Lung microvascular endothelial cell (primary cell): Measurements from ENCODE around the gene CDK13. TPM values are rescaled to one million over a fixed set of nuclear protein-coding genes. Genes with fewer than 3 reads are reported as not detected.

ENCODE experiments used
- DNase-seq, 2 donors: peaks; one replicate each; pipeline versions ENCODE4 v3.0.0 to v3.0.0-alpha.2; 2010; ENCODE audit warnings: low read depth in 2 of 2
- total RNA-seq: library from RNA; depleted of rRNA; stranded (reverse); fragments of >200 nt; gene quantifications from 2 replicates; pipeline ENCODE4 v1.2.1, GENCODE V29; 2014

The CDK13 gene
- total RNA-seq, 1 donor from 2014 or later: 39.5 TPM

DNA sequence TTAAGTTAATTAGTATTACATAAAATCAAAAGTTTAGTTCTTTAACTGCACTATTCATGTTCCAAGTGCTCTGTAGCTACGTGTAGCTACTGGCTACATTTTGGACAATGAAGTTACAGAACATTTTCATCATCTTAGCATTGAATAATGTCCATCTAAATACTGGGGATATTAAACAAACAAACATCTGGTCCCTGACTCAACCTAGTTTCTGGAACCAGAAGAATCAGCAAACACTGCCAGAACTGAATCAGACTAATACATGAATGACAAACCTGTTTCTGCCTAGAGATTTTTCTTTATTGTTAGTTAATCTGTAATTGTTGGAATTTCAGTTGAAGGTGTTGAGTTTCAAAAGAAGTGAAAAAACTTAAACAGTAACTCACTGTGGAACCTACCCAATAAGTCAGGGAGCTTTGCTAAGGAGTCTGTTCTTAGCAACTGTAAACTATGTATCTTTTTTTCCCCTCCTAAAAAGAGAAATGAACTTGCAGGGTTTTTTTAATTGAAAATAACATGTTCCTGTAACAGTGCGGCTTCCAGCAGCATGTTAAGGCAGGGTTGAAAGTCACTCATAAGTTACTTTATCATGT, 58.3 kb downstream of the CDK13 start:
- peak in 1 of 2 donors; percentile 52 for DNase-seq

DNA sequence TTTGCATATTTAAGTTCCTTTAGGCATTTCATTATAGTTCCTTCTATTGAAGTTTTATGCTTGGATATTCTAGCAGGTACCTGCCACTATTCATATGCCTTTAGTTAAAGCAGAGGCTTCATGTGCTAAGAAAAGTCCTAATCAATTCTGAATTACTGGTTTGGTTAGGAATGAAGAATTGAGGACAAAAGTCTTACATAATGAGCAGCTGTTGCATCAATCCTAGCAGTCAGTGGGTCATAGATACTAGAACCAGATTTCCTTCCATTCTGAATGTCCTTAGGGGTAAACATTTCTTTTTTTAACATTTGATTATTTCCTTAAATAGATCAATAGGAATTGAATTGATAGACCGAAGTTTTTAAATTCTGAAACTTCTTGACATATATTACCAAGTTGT, 59.2 kb downstream of the CDK13 start:
- DNase-seq: no peak

DNA sequence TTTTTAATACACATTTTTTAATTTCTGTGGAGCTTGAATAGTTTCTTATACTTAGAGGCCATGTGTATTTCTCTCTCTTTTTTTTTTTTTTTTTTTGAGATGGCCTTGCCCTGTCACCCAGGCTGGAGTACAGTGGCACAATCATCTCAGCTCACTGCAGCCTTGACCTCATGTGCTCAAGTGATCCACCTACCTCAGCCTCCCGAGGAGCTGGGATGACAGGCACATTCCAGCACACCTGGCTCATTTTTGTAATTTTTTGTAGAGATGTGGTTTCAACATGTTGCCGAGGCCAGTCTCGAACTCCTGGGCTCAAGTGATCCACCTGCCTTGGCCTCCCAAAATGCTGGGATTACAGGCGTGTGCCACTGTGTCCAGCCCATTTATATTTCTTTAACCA, 64.3 kb downstream of the CDK13 start:
- DNase-seq: no peak

DNA sequence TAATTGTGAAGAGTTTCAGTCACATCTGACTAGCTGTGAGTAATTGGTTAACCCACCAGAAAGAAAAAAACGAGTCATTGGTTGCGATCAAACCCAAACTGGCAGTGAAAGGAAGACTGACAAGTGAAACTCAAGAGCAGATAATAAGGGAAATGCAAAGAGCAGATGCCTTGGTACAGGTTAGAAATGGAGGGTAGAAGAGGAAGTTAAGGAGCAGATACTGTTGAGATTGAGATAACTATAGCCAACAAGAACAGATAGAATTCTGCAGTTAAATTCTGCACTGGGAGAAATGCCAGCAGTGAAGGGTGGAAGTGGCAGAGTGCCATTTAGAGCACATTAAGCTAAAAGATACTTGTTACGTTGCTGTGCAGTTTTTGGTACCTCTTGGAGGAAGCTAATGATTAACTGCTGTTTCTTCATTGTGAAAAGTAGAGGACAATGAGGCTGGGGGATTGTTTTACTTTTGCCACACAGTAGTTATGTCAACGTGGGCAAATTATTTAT, 65.8 kb downstream of the CDK13 start:
- DNase-seq: peak; percentile 13 to 52

DNA sequence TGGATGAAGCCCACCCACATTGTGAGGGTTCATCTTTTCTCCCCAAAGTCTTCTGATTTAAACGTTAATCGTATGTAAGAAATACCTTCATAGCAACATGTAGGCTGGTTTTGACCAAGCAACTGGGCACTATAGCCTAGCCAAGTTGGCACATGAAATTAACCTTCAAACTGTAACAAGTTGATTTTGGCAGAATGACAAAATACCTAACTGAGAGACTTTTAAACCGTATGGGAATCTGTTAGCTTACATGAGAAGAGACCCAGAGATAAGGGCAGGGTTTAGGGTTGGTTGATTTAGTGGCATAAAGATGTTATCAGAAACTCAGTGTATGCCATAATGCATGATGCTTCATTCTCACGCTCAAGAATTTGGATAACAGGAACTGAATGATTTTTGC, 69.5 kb downstream of the CDK13 start:
- DNase-seq: peak in 1 of 2 donors; percentile 21

DNA sequence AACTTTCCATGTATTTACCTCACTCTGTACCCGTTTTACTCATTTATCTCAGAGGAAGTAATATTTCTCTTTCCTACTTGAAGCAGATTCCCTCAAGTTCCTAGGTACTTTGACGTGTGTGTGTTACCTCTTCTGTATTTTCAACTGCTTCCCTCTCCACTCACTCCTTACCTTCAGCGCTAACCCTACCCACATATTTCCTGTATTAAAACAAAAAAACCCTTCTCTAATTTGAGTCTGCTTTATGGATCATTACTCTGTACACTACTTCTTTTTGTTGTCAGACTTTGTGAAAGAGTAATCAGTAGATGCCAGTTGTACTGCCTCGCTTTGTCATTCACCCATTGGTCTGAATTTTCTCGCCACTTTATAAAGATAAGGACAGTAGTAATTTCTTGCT, 74.0 kb downstream of the CDK13 start:
- DNase-seq: no peak

DNA sequence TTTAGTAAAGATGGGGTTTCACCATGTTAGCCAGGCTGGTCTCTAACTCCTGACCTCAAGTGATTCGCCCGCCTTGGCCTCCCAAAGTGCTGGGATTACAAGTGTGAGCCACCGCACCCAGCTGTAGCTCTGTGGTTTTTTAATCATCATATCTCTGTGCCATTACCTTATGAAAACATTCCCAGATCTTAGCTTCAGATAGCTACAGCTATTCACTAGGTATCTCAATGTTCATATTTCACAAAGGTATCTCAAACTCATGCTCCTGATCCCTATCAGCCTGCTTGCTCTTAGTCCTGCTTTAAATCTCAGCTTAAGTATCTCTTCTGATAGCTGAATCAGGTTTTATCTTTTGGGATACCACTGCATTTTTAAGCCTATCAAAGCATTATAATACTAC, 74.8 kb downstream of the CDK13 start:
- DNase-seq: no peak

DNA sequence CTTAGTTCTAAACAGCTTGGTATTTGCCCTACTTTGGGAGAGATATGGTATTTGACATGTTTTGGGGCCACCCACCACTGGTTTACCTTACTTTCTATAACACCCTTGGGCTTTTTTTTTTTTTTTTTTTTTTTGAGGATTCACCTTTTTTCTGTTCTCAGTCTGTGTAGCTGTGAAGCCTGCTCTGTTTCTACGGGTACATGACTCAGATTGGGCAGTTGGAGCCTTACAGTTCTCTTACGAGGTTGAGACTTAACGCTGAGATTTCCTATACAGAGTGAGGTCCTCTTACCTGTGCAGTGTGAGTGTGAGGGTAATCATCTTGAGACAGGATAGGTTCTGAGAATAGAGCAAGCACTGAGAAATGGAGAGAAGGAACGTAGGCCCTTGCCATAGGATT, 77.5 kb downstream of the CDK13 start:
- no peak for DNase-seq

DNA sequence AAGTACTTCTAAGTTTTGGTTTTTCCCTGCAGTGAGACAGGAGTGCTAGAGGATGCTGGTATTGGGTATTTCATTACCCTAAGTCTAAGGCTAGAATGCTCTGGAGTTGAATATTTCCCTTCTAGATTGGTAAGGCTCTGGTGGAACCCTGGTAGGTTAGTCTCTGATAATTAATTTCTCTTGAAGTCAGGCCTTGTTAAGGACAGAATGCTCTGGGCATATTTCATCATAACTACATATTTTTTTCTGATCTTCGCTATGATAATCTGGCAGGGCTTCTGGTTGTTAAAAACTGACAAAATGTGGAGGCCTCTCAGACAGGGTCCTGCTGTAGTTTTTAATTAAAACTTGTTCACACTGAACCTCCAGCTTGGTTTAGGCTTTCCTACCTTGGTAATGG, 83.8 kb downstream of the CDK13 start:
- DNase-seq: no peak

DNA sequence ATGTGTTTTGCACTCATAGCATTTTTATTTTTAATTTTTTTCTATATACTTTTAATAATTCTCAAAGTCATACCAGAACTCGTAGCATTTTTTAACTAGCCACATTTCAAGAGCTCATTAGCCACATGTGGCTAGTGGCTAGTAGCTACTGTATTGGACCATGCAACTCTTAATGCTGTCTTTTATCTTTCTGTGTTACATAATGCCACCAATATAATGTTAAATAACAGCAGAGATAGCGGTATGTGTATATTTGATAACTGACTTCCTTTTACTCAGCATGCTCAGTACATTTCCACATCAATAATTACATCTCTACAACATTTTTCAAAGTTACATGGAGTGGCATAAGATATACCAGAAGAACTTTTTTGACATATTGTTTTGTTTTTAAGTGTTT, 91.4 kb downstream of the CDK13 start:
- no peak for DNase-seq

DNA sequence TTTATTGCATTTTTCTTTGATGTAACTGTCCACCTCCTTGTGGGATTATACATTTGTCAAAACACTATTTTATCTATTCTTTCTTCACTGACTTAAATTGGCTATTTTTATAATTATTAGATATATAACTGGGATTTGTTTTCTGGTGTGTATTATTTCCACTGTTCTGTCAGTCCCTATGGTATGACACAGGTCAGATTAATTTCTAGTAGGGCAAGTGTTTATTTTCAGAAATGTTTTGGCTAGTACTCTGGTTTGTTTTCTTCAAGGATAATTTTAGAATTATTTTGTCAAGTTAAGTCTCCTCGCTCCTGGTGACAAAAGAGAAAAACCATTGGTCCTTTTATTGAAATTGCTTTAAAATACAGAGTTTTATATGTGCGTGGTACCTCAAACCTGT, 93.1 kb downstream of the CDK13 start:
- no peak for DNase-seq

DNA sequence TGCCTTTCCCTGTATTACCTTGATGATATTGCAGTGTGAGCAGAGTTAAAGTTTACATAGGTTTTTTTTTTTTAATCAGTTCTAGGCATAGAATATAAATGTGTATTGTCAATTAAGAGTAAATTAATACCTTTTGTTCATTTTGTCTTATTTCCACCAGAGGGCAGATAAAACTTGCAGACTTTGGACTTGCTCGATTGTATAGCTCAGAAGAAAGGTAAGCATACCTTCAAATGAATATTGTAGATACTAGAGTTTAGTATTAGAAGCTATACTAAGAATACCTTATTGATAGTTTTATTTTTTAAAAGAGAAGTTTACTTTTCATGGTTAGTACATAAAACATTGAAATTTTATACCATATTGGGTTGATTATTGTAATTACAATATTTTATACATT, 97.6 kb downstream of the CDK13 start:
- peak in 1 of 2 donors; percentile 13 for DNase-seq

DNA sequence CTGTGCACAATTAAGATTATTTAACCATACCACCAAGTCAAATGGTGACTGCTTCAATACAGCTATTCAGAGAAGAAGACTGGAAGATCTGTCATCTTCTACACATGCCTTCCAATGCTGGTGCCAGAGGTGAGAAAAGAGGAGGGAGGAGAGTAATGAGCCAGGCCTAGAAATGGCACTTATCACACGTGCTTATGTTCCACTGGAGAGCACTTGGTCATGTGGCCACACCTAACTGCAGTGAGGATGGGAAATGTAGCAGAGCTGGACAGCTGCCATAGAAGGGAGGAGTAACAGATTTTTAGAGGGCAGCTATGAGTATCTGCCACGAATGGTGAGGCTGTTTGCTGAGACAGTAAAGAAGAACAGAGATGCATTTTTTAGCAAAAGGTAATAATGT, 107.2 kb downstream of the CDK13 start:
- peak; percentile 10 to 51 for DNase-seq

DNA sequence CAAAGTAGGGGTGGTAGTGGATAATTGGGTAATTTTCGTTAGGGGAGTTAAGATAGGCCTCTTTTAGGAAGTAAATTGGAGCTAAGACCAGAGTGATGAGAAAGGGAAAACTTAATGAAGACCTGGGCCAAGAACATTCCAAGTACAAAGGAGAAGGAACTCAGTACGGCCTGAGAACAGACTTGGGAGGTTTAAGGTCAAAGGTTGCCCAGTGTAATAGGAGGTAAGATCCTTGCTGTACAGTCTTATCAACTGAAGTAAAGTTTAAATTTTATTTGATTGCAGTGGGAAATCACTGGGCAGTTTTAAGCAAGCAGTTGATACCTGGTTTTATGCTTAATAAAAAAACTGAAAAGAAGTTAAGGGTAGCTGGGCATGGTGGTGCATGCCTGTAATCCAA, 108.0 kb downstream of the CDK13 start:
- DNase-seq: no peak

DNA sequence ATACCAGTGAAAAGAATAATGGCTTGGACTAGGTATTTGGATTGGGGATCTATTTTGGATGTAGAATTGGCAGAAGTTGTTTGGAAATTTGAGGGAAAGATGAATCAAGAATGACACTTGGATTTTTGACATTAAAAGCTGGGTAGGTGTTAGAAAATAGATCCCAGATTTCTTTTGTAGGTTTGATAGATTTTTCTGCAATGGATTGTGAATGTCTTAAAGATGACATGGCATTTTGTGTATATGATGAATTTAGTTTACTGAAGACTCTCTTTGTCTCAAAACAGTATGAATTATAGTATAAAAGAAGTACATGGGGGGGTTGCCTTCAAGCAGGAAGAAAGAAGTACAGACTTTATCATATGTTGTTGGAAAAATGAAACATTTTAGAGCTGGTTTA, 108.6 kb downstream of the CDK13 start:
- no peak for DNase-seq

DNA sequence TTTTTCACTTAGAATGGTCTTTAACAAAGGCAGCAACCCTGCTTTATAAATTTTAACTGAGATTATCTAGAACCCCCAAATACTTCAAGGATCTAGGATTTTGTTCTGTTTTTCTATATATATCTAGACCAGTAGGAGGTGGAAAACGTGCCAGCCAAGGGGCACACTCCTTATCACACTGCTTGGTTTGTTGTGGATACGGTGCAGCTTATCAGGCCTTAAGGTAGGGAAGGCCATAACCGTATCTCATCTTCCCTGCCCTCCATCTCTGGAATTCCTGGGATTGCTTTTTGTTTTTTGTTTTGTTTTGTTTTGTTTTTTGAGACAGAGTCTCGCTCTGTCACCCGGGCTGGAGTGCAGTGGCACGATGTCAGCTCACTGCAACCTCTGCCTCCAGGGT, 109.0 kb downstream of the CDK13 start:
- no peak for DNase-seq

DNA sequence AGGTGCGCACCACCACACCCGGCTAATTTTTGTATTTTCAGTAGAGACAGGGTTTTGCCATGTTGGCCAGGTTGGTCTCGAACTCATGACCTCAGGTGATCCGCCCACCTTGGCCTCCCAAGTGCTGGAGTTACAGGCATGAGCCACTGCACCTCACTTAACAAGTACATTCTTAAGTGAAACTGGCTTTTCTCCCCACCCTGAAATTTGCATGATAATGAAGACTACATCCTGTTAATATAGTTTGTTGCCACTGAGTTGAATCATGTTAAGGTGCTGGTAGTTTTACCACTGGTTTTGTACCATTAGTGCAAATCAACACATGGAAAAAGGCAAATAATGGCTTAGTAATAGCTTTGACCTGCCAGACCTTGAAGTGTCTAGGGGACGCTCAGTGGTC, 122.2 kb downstream of the CDK13 start:
- no peak for DNase-seq

DNA sequence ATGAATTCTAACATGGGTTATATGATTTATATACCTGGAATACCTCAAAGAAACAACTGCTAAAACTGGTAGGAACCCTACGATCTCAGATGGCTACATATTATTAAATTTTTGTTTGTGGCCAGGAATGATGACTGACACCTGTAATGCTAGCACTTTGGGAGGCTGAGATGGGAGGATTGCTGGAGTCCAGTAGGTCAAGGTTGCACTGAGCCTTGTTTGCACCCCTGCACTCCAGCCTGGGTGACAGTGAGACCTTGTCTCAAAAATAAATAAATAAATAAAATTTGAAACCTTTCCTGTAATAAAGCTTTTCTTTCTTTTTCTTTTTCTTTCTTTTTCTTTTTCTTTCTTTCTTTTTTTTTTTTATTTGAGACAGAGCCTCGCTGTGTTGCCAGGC, 123.2 kb downstream of the CDK13 start:
- DNase-seq: no peak

DNA sequence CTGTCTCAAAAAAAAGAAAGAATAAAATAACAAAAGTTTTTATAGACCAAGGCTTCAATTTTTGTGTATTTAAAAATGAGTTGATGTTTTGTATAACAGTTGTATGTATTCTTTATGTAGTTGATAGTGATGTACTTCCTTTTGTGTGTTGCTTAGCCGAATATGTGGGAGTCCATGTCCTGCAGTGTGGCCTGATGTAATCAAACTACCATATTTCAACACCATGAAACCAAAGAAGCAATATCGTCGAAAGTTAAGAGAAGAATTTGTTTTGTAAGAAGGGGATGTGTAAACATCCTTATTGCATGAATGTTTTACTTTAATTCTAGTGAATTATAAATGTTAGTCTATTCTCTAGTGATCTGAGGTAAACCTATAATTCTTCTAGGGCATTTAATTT, 127.8 kb downstream of the CDK13 start:
- DNase-seq: no peak

DNA sequence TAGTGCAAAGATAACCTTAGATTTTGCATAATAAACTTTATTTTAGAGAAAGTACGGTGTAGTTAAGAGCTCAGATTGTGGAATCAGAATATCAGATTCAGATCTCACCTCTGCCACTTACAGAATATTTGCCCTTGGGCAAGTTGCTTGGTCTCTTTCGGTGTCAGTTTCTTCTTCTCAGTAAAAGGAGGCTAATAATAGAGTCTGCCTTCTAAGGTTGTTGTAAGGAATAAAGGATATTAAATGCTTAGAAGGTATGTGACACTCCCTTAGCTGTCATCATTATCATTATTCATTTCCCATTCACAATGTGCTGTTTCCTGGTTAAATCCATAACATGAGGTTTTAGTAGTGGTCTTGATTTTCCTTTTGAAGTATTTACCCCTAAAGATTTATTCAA, 142.1 kb downstream of the CDK13 start:
- DNase-seq: no peak

DNA sequence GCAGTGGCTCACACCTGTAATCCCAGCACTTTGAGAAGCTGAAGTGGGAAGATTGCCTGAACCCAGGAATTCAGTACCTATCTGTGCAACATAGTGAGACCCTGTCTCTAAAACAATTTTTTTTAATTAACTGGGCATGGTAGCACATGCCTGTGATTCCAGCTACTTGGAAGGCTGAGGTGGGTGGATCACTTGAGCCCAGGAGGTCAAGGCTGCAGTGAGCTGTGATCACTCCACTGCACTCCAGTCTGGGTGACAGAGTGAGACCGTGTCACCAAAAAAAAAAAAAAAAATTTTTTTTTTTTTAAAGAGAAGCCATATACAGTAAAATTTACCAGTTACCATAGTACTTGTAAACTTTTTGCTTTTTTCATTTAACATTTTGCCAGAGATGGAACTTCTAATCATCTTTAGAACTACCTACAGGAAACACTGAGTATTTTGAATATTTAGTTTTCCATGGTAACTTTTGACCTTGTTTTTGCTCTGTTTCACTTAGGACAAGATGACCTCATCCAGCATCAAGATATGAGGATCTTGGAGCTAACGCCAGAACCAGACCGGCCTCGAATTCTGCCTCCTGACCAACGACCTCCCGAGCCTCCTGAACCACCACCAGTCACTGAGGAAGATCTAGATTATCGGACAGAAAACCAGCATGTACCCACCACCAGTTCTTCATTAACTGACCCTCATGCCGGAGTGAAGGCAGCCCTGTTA, 143.7 kb downstream of the CDK13 start:
- DNase-seq: no peak

DNA sequence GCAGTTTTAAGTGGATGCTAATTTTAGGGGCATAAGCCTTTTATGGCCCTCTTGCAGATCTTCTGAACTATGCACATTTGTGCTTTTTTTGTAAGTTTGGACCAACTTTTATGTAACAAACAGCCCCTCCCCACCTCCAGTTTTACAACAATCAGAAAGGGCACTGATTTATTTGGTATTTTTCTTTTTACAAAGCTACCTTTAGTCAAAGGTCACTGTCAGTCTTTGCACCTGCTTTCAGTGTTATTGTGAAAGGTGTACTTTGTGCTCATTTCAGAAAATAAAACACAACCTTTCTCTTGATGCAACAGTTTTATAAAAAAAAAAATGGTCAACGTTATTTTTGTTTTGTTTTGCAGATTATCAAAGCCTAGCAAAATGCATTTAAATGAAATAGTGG, 145.2 kb downstream of the CDK13 start:
- DNase-seq: no peak

DNA sequence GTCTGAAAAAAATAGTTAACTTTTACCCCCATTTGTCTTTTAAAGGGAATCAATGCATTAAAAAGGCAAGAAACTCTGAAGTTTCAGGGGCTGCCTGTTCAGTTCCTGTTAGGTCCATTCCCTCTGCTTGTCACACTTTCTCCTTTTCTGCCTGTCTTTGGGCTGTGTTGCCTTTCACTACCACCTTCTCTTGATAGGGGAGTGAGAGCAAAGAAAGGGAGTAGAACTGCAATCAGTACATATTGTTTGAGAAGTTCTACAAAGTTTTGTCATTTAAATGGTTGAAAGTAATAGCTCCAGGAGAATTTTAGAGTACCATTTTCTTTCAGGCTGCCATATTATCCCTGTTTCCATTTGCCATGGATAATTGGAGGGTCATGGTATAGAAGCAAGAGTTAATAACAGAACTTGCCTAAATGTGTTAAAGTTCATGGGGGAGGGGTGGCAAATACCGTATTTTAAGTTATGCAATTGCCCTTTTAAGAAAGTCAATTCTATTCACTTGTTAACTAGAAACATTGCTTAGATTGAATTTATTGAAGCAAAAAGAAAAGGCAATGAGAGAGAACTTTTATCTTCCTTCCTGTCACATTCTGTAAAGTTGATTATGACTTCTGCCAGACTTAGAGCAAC, 145.8 kb downstream of the CDK13 start:
- no peak for DNase-seq
